Astrocyte (in vitro differentiated cells and primary cell): ENCODE measurements around the gene GALNT2. TPM values are rescaled to one million over a fixed set of nuclear protein-coding genes. Genes with fewer than 3 reads are reported as not detected.

Experiments used
- DNase-seq: peaks from one replicate; pipeline ENCODE4 v3.0.0-alpha.2; 2010; ENCODE audit warnings: low read depth
- FAIRE-seq: peaks from 2 replicates; lab custom pipeline; 2011; peaks lifted over from hg19 to GRCh38; lab: Jason Lieb, UNC
- H2AFZ ChIP-seq: 2 replicates; pipeline ENCODE4 v1.6.0; 2012; ENCODE audit warnings: low read depth, low read length, inconsistent platforms
- H3K27ac ChIP-seq: 2 replicates; pipeline ENCODE4 v1.5.1; 2011; ENCODE audit warnings: low read depth, low read length, inconsistent platforms
- H3K27me3 ChIP-seq: 2 replicates; pipeline ENCODE4 v1.6.0; 2011; ENCODE audit warnings: low read length, inconsistent platforms; ENCODE audit not compliant: insufficient read depth
- H3K36me3 ChIP-seq: 2 replicates; pipeline ENCODE4 v1.5.1; 2011; ENCODE audit warnings: low read length, inconsistent platforms; ENCODE audit not compliant: insufficient read depth
- H3K4me1 ChIP-seq: 2 replicates; pipeline ENCODE4 v1.5.1; 2011; ENCODE audit warnings: low read length, inconsistent platforms; ENCODE audit not compliant: insufficient read depth
- H3K4me2 ChIP-seq: 2 replicates; pipeline ENCODE4 v1.6.0; 2012; ENCODE audit warnings: low read length, inconsistent platforms
- H3K4me3 ChIP-seq: 2 replicates; pipeline ENCODE4 v1.5.1; 2011; ENCODE audit warnings: low read depth, mild to moderate bottlenecking, low read length, inconsistent platforms; ENCODE audit not compliant: insufficient read depth
- H3K79me2 ChIP-seq: 2 replicates; pipeline ENCODE4 v1.6.0; 2012; ENCODE audit warnings: mild to moderate bottlenecking, low read length, inconsistent platforms; ENCODE audit not compliant: insufficient read depth
- H3K9ac ChIP-seq: 2 replicates; pipeline ENCODE4 v1.6.0; 2012; ENCODE audit warnings: mild to moderate bottlenecking, low read length, inconsistent platforms
- H3K9me3 ChIP-seq: 2 replicates; pipeline ENCODE4 v1.5.1; 2012; ENCODE audit warnings: low read depth, mild to moderate bottlenecking, low read length, inconsistent platforms; ENCODE audit not compliant: insufficient read depth
- H4K20me1 ChIP-seq: 2 replicates; pipeline ENCODE4 v1.6.0; 2012; ENCODE audit warnings: low read length, inconsistent platforms; ENCODE audit not compliant: insufficient read depth
- H3K27ac Mint-ChIP-seq: one replicate; pipeline ENCODE4 v1.8.0; 2021; ENCODE audit warnings: mild to moderate bottlenecking, mixed read lengths; ENCODE audit not compliant: unreplicated experiment
- H3K27me3 Mint-ChIP-seq: one replicate; pipeline ENCODE4 v1.8.0; 2021; ENCODE audit warnings: low read depth, mixed read lengths; ENCODE audit not compliant: unreplicated experiment
- H3K36me3 Mint-ChIP-seq: one replicate; pipeline ENCODE4 v1.8.0; 2021; ENCODE audit warnings: low read depth, mixed read lengths; ENCODE audit not compliant: unreplicated experiment
- H3K4me1 Mint-ChIP-seq: one replicate; pipeline ENCODE4 v1.8.0; 2021; ENCODE audit warnings: low read depth, mixed read lengths; ENCODE audit not compliant: unreplicated experiment
- H3K4me3 Mint-ChIP-seq: one replicate; pipeline ENCODE4 v1.8.0; 2021; ENCODE audit warnings: mild to moderate bottlenecking, moderate library complexity, mixed read lengths; ENCODE audit not compliant: unreplicated experiment
- H3K9me3 Mint-ChIP-seq: one replicate; pipeline ENCODE4 v1.8.0; 2021; ENCODE audit warnings: mild to moderate bottlenecking, mixed read lengths; ENCODE audit not compliant: unreplicated experiment
- EZH2 ChIP-seq: IDR thresholded peaks from 2 replicates; pipeline ENCODE4 v1.6.1; 2012; ENCODE audit warnings: mild to moderate bottlenecking, low read length, inconsistent platforms; ENCODE audit not compliant: insufficient read depth
- total RNA-seq: library from RNA; stranded (reverse); gene quantifications from 2 replicates; pipeline ENCODE4 v1.2.1, GENCODE V29; 2021
- TF ChIP-seq, protein P1 (sequence below): IDR thresholded peaks from 2 replicates; pipeline ENCODE4 v1.5.1; 2011; ENCODE audit warnings: low read depth, mild to moderate bottlenecking, inconsistent platforms, low read length, moderate library complexity; ENCODE audit not compliant: insufficient read depth

GALNT2 gene
- total RNA-seq, 1 donor from 2014 or later, result 507 TPM

DNA sequence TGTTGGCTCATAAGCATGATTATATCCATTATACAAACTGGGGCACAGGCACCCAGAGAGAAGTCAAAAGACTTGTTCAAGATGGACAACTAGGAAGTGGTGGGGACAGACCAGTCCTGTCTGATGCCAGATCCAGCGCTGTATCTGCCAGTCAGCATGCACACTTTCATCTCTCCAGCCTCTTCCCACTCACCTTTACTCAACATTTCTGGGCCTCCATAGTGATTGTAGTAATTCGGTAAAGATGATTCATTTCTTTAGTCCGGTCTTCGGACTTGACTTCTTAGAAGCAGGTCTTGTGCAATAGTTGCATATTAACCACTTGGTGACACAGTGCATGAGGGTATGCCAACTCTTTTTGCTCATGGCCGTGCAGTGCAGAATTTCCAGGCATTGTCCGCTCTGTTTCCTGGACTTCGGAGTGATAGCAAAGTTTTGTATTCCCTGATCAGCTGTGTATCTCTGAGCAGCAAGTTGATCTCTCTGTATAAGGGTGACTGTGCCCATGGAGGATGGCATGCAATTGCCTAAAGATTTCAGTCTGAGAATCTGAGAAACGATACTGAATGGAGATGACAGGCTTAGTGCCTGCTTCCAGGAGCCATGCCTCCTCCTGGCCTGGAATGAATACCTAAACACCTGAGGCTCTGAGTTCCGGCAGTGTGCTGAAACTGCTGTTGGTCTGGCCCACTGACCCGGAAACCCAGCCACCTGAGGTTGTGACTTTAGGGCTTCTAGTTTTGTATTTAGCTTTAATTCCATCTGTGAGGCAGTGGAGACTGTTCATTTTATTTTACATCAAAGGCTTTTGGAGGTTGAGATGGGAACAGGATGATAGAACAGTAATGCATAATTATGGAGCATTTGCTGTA lies 39.0 kb downstream of the GALNT2 start:
- H3K27ac ChIP-seq, result peak overlapping the region; percentile 93
- Mint-ChIP-seq H3K4me1 (peaks cover 93% of the 10 kb centered on the region), H3K4me3 (peak overlapping the region; percentile 62), H3K36me3 (peaks cover 13% of the 10 kb centered on the region), H3K27me3 (no peaks in the 10 kb centered on the region), H3K9me3 (no peaks in the 10 kb centered on the region), H3K27ac (peak overlapping the region; percentile 98)
- H2AFZ ChIP-seq, result no peak overlapping the region
- DNase-seq, result peak; percentile 92
- H3K9ac ChIP-seq, result peak overlapping the region; percentile 81
- H4K20me1 ChIP-seq, result peaks cover 68% of the 10 kb centered on the region
- no peaks in the 10 kb centered on the region for H3K27me3 ChIP-seq
- peak overlapping the region; percentile 37 for H3K4me3 ChIP-seq
- peak overlapping the region; percentile 83 for H3K4me2 ChIP-seq
- H3K79me2 ChIP-seq, result peaks cover 84% of the 10 kb centered on the region
- no peak for FAIRE-seq
- H3K36me3 ChIP-seq, result no peaks in the 10 kb centered on the region
- no peak for TF ChIP-seq EZH2
- TF ChIP-seq, protein P1, sequence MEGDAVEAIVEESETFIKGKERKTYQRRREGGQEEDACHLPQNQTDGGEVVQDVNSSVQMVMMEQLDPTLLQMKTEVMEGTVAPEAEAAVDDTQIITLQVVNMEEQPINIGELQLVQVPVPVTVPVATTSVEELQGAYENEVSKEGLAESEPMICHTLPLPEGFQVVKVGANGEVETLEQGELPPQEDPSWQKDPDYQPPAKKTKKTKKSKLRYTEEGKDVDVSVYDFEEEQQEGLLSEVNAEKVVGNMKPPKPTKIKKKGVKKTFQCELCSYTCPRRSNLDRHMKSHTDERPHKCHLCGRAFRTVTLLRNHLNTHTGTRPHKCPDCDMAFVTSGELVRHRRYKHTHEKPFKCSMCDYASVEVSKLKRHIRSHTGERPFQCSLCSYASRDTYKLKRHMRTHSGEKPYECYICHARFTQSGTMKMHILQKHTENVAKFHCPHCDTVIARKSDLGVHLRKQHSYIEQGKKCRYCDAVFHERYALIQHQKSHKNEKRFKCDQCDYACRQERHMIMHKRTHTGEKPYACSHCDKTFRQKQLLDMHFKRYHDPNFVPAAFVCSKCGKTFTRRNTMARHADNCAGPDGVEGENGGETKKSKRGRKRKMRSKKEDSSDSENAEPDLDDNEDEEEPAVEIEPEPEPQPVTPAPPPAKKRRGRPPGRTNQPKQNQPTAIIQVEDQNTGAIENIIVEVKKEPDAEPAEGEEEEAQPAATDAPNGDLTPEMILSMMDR, result no peak
- H3K4me1 ChIP-seq, result peaks cover 54% of the 10 kb centered on the region
- H3K9me3 ChIP-seq, result no peaks in the 10 kb centered on the region

DNA sequence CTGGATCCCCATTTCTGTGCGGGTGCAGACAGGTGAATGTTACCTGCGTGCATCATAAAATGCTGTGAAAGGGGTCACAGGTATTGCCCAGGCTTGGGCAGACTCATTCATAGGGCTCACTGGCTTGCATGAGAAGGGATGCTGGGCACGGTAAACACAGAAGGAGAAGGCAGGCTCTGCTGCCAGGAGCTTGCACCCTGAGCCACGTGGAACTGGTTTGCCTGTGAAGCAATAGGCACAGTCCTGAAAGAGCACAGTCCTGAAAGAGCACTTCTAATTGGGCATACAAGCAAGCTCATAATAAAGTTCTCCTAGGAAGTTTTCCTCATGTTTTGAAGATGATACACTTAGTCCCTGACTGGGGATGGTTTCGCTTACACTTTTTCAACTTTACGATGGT lies 40.9 kb downstream of the GALNT2 start:
- no peak for DNase-seq
- Histone ChIP-seq H3K79me2 (peaks cover 85% of the 10 kb centered on the region), H3K36me3 (no peaks in the 10 kb centered on the region), H4K20me1 (peaks cover 72% of the 10 kb centered on the region), H3K27me3 (no peaks in the 10 kb centered on the region), H2AFZ (no peak overlapping the region), H3K9me3 (no peaks in the 10 kb centered on the region), H3K4me1 (peaks cover 54% of the 10 kb centered on the region), H3K4me2 (no peak overlapping the region), H3K9ac (no peak overlapping the region), H3K27ac (no peak overlapping the region), H3K4me3 (no peak overlapping the region)
- H3K36me3 Mint-ChIP-seq, result peaks cover 10% of the 10 kb centered on the region
- peaks cover 91% of the 10 kb centered on the region for H3K4me1 Mint-ChIP-seq
- no peak for TF ChIP-seq EZH2
- TF ChIP-seq, protein P1, result no peak
- FAIRE-seq, result no peak
- H3K9me3 Mint-ChIP-seq, result no peaks in the 10 kb centered on the region
- peak overlapping the region; percentile 69 for H3K27ac Mint-ChIP-seq
- H3K4me3 Mint-ChIP-seq, result no peak overlapping the region
- H3K27me3 Mint-ChIP-seq, result no peaks in the 10 kb centered on the region

DNA sequence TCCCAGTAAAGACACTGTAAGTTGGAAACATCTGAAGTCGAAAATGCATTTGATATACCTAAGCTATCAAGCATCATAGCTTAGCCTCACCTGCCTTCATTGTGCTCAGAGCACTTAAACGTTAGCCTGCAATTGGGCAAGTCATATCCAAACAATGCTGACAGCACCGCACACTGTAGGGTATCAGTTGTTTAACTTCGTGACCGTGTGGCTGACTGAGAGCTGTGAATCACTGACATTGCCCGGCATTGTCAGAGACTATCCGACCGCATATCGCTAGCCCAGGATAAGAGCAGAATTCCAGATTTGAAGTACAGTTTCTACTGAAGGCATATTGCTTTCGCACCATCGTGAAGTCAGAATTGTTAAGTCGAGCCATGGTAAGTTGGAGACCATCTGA lies 41.5 kb downstream of the GALNT2 start:
- Histone ChIP-seq H3K36me3 (no peaks in the 10 kb centered on the region), H3K4me3 (no peak overlapping the region), H3K4me1 (peaks cover 54% of the 10 kb centered on the region), H2AFZ (no peak overlapping the region), H4K20me1 (peaks cover 78% of the 10 kb centered on the region), H3K27ac (no peak overlapping the region), H3K79me2 (peaks cover 85% of the 10 kb centered on the region), H3K9ac (no peak overlapping the region), H3K4me2 (peak overlapping the region; percentile 2), H3K27me3 (no peaks in the 10 kb centered on the region), H3K9me3 (no peaks in the 10 kb centered on the region)
- H3K4me1 Mint-ChIP-seq, result peaks cover 91% of the 10 kb centered on the region
- no peak overlapping the region for H3K4me3 Mint-ChIP-seq
- no peak for FAIRE-seq
- peaks cover 7% of the 10 kb centered on the region for H3K36me3 Mint-ChIP-seq
- TF ChIP-seq EZH2, result no peak
- TF ChIP-seq, protein P1, result no peak
- peak overlapping the region; percentile 69 for H3K27ac Mint-ChIP-seq
- no peak for DNase-seq
- H3K27me3 Mint-ChIP-seq, result no peaks in the 10 kb centered on the region
- H3K9me3 Mint-ChIP-seq, result no peaks in the 10 kb centered on the region
